ENCODE measurements around the gene CHRDL1.

- TF ChIP-seq SUZ12 (IDR thresholded peaks at IDR 0.05; ENCODE audit: extremely low read depth, insufficient read depth, insufficient read length): no peak
- TF ChIP-seq ZNF274 (IDR thresholded peaks at IDR 0.05; ENCODE audit: low read depth, low read length): no peak
- no peak for TF ChIP-seq YY1 (IDR thresholded peaks at IDR 0.05; ENCODE audit: insufficient read depth, insufficient read length)
These were observed 35.8 kb downstream of the CHRDL1 start for GRCh38 chrX:110759785-110760184.

Measured in NT2/D1 (cell line).